ENCODE data around the gene SEMA3B. TPM values are rescaled to one million over a fixed set of nuclear protein-coding genes. Genes with fewer than 3 reads are reported as not detected.
"Not testable (repeated sequence)": the region's sequence is repeated elsewhere in the genome, so short reads cannot be mapped to it uniquely, and the experiment has no call there.

Gene SEMA3B
- total RNA-seq, 1 experiment from 2014 or later = 2.6 TPM

DNA sequence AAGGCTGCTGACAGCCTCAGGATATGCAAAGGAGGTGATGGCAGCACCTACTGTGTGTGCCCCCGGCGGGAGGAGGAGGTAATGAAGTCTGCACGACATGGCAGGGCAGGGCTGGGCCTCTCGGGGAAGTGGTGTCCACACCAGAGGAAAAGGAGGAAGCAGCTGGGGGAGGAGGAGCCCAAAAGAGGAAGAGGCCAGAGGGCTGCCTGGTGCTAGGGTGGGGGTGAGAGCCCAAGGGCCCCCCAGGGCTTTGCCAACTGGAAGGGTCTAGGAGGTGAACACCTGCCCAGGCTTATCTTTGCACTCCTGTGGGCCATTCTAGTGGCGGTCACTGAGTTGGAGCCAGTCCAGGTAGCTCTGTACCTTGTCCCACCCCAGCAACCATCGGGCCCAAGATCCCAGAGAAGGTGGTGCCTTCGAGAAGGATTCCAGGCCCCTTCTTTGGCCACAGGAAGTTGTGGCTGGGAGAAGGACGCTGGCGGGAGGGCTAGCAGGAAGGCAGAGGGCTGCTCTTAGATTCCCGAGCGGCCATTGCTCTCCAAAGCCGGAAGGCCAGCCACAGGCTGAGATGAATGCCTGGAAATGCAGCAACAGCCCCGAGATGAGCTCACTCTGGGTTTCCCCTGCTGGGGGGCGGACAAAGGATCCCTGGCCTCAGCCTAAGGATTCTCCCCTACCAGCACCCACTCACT, 25.9 kb upstream of the SEMA3B start:
- Histone ChIP-seq H3K36me3 (peaks cover 68% of the 10 kb centered on the region), H3K4me3 (no peak overlapping the region), H3K9me3 (replicated peaks) (no peaks in the 10 kb centered on the region), H3K27me3 (replicated peaks) (no peaks in the 10 kb centered on the region), H3K27ac (peak overlapping the region; percentile 75), H3K4me1 (replicated peaks) (peaks cover 63% of the 10 kb centered on the region)
- DNase-seq (ENCODE audit: low read depth in 1 of 2, low spot score in 2 of 2) = peak; percentile 54 to 75

DNA sequence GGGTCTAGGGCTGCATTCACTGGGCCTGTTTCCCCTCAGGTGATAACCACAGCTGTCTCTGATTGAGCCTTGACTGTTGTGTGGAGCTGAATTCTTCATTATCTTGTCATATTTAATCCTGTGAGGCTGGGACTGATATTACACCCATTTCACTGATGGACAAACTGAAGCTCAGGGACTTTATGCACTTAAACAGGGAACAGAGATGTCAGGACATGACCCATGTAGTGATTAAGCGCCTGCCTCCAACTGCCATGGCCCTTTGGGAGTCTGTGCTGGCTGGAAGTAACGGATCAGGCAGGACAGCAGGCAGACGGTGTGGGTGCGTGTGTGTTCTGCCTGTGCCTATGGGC, 25.4 kb upstream of the SEMA3B start:
- Histone ChIP-seq H3K4me1 (replicated peaks) (peaks cover 63% of the 10 kb centered on the region), H3K27ac (peak overlapping the region; percentile 75)

DNA sequence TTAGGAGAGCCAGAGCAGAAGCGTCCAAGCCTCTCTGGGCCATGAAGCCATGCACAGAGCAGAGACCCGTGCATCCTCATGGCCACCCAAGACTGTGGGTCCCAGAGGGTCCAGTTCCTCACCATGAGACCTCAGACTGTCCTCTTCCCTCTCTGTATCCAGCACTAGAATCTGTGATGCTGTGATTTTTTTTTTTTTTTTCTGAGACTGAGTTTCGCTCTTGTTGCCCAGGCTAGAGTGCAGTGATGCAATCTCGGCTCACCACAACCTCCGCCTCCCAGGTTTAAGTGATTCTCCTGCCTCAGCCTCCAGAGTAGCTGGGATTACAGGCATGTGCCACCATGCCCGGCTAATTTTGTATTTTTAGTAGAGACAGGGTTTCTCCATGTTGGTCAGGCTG, 24.1 kb upstream of the SEMA3B start:
- not testable (repeated sequence) for H3K27me3 ChIP-seq (replicated peaks); H3K9me3 ChIP-seq (replicated peaks); H3K27ac ChIP-seq; DNase-seq (ENCODE audit: low read depth in 1 of 2, low spot score in 2 of 2); H3K4me3 ChIP-seq
- H3K4me1 ChIP-seq (replicated peaks) = peaks cover 65% of the 10 kb centered on the region
- H3K36me3 ChIP-seq = peaks cover 67% of the 10 kb centered on the region

More for the DNA sequence above, 25.4 kb upstream of the SEMA3B start:
- Histone ChIP-seq H3K9me3 (replicated peaks) (no peaks in the 10 kb centered on the region), H3K36me3 (peaks cover 67% of the 10 kb centered on the region), H3K27me3 (replicated peaks) (no peaks in the 10 kb centered on the region), H3K4me3 (no peak overlapping the region)
- DNase-seq (ENCODE audit: low read depth in 1 of 2, low spot score in 2 of 2) = no peak

DNA sequence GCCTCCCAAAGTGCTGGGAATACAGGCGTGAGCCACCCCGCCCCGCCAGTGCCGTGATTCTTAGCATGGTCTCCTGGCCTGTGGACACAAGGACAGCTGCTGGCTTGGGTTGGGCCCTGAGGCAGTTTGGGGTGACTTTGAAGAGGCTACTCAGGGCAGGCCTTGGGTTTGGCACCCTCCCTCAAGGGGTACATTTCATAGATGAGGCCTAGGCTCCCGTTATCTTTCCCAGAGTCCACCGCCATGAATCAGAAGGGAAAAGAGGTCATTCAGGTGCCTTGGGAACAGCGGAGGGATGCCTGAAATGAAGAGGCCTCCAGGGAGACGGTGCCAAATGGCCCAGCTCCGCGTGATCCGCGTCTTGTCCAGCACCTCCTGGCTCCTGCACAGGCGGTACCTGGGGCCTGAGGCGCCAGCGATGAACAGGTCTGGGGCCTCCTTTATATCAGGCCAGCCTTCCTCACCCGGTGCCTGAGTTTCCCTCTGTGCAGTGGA, 23.6 kb upstream of the SEMA3B start:
- Histone ChIP-seq H3K27me3 (replicated peaks) (no peaks in the 10 kb centered on the region), H3K36me3 (peaks cover 67% of the 10 kb centered on the region), H3K4me1 (replicated peaks) (peaks cover 65% of the 10 kb centered on the region), H3K4me3 (no peak overlapping the region), H3K9me3 (replicated peaks) (no peaks in the 10 kb centered on the region), H3K27ac (peak overlapping the region; percentile 71)
- DNase-seq (ENCODE audit: low read depth in 1 of 2, low spot score in 2 of 2) = no peak

DNA sequence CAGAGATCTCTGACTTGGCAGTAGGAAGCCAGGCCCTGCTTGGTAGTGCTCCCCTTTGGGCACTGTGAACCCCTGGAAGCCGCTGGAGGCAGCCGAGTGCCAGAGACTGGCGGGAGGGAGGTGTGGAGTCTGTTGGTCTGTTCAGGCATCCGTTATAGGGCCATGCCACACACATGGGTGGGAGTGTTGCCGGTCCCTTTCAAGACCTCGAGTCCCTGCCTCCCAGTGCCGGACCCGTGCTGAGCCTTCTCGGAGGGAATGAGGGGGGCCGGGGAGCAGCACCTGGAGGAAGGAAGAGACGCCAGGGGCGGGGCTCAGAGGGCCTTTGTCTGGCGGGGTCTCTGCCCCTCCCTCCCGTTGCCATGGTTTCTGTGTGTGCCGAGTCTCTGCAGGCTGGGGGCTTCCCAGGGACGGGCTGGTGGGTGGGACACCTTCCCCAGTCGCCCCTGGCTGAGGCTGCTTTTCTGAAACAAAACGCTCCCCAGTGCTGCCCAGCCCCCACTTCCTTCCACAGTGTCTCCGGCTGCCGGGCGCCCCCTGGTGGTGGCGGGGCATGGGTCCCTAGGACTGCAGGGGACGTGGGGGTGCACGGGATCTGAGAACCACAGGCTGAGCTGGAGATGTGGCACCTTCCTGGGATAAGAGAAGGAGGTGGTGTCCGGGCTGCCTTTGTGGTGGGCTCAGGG, 23.0 kb upstream of the SEMA3B start:
- DNase-seq (ENCODE audit: low read depth in 1 of 2, low spot score in 2 of 2) = peak; percentile 89 to 91
- Histone ChIP-seq H3K4me3 (peak overlapping the region; percentile 20), H3K27me3 (replicated peaks) (no peaks in the 10 kb centered on the region), H3K27ac (peak overlapping the region; percentile 71), H3K36me3 (peaks cover 71% of the 10 kb centered on the region), H3K9me3 (replicated peaks) (no peaks in the 10 kb centered on the region), H3K4me1 (replicated peaks) (peaks cover 65% of the 10 kb centered on the region)

DNA sequence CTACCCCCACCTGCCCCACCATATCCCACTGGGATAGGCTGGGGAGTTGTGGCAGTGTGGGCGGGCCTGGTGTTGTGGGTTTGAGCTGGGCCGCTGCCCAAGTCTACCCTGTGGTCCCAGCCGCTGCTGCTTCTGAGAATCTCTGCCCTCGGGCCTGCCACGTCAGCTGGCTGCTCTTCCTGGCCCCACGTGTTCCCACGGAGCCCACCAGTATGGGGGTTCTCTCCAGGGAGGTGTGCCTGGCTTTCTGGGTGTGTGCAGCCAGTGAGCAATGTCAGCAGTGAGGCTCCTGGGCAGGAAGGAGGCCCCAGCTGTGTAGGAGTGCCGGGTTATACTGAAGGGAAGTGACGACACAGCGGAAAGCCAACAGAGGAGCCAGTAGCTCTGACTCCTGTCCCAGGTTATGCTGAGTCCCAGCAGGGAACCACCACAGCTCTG, 22.4 kb upstream of the SEMA3B start:
- H3K27me3 ChIP-seq (replicated peaks) = no peaks in the 10 kb centered on the region
- H3K27ac ChIP-seq = peak overlapping the region; percentile 71
- H3K4me1 ChIP-seq (replicated peaks) = peaks cover 71% of the 10 kb centered on the region
- no peak overlapping the region for H3K4me3 ChIP-seq
- H3K9me3 ChIP-seq (replicated peaks) = no peaks in the 10 kb centered on the region
- DNase-seq (ENCODE audit: low read depth in 1 of 2, low spot score in 2 of 2) = peak; percentile 85 to 91
- peaks cover 74% of the 10 kb centered on the region for H3K36me3 ChIP-seq

DNA sequence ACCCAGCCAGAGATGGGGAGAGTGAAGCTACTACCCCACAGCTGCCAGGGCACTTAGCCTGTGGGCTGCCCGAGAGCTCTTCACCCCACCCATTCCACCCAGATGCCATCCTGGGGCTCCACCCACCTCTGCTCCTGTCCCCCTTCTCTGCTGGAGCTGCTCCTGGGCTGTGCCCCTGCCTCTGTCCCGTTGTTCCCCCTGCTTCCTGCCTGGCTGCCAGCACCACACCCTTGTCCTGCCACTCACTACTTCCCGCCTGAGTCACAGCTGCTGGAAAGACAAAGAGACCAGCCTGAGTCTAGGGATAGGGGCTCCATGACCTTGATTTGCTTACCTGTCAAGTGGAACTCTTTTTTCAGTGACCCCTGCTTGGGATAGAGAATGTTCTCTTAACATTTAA, 20.6 kb upstream of the SEMA3B start:
- DNase-seq (ENCODE audit: low read depth in 1 of 2, low spot score in 2 of 2) = no peak
- H3K27ac ChIP-seq = peak overlapping the region; percentile 36
- H3K4me1 ChIP-seq (replicated peaks) = peaks cover 55% of the 10 kb centered on the region
- H3K27me3 ChIP-seq (replicated peaks) = no peaks in the 10 kb centered on the region
- no peaks in the 10 kb centered on the region for H3K9me3 ChIP-seq (replicated peaks)
- H3K36me3 ChIP-seq = peaks cover 81% of the 10 kb centered on the region
- no peak overlapping the region for H3K4me3 ChIP-seq

DNA sequence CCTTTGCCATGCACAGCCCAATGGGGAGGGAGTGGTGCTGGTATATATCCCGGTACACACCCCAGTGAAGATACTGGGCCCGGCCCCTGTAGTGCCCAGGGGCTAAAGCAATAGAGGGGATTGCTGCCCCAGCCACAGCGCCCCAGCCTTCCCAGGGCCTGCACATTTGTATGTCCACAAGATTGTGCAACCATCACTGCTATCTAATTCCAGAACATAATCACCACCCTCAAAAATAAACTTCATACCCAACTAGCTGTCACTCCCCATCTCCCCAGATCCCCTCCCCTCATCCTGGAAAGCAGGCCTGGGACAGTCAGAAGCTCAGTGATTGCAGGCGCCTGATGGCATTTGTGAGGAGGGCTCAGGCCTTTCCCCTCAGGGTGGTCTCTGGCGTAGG, 19.5 kb upstream of the SEMA3B start:
- Histone ChIP-seq H3K27me3 (replicated peaks) (no peaks in the 10 kb centered on the region), H3K36me3 (peaks cover 81% of the 10 kb centered on the region), H3K4me1 (replicated peaks) (peaks cover 51% of the 10 kb centered on the region), H3K27ac (no peak overlapping the region), H3K4me3 (no peak overlapping the region), H3K9me3 (replicated peaks) (no peaks in the 10 kb centered on the region)
- DNase-seq (ENCODE audit: low read depth in 1 of 2, low spot score in 2 of 2) = no peak

DNA sequence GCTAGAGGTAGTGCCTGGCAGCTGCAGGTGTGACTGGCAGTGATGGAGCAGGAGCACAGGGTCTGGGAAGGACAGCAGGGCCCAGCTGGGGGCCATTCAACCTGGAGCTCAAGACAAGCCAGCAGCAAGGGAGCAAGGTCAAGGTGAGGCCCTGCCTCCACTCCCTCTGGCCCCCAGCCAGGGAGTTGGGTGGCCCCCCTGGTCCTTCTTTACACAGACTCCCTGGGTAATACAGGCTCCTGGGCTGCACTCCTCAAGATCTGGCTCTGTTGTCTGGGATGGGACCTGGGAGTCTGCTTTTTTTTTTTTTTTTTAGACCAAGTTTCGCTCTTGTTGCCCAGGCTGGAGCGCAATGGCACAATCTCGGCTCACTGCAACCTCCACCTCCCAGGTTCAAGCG, 18.4 kb upstream of the SEMA3B start:
- peaks cover 45% of the 10 kb centered on the region for H3K4me1 ChIP-seq (replicated peaks)
- no peaks in the 10 kb centered on the region for H3K9me3 ChIP-seq (replicated peaks)
- H3K27me3 ChIP-seq (replicated peaks) = no peaks in the 10 kb centered on the region
- DNase-seq (ENCODE audit: low read depth in 1 of 2, low spot score in 2 of 2) = no peak
- no peak overlapping the region for H3K4me3 ChIP-seq
- no peak overlapping the region for H3K27ac ChIP-seq
- H3K36me3 ChIP-seq = peaks cover 85% of the 10 kb centered on the region

DNA sequence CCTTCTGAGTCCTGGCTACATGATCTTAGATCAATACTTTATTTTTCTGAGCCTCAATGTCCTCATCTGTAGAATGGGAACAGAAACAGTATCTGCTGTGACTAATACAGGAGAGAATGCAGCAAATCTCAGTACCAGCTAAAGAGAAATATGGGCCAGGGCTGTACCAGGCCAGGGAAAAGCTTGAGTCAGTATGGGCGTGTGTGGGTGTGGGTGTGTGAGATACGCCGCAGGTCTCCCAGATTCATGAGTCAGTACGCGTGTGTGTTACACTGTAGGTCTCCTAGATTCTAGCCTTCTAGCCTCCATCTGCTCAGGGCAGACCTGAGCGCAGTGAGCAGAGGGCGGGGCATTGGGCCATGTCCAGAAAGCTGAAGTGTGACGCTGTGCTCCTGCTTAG, 17.7 kb upstream of the SEMA3B start:
- peaks cover 87% of the 10 kb centered on the region for H3K36me3 ChIP-seq
- peaks cover 38% of the 10 kb centered on the region for H3K4me1 ChIP-seq (replicated peaks)
- H3K9me3 ChIP-seq (replicated peaks) = no peaks in the 10 kb centered on the region
- H3K4me3 ChIP-seq = no peak overlapping the region
- no peaks in the 10 kb centered on the region for H3K27me3 ChIP-seq (replicated peaks)
- H3K27ac ChIP-seq = no peak overlapping the region
- DNase-seq (ENCODE audit: low read depth in 1 of 2, low spot score in 2 of 2) = no peak

DNA sequence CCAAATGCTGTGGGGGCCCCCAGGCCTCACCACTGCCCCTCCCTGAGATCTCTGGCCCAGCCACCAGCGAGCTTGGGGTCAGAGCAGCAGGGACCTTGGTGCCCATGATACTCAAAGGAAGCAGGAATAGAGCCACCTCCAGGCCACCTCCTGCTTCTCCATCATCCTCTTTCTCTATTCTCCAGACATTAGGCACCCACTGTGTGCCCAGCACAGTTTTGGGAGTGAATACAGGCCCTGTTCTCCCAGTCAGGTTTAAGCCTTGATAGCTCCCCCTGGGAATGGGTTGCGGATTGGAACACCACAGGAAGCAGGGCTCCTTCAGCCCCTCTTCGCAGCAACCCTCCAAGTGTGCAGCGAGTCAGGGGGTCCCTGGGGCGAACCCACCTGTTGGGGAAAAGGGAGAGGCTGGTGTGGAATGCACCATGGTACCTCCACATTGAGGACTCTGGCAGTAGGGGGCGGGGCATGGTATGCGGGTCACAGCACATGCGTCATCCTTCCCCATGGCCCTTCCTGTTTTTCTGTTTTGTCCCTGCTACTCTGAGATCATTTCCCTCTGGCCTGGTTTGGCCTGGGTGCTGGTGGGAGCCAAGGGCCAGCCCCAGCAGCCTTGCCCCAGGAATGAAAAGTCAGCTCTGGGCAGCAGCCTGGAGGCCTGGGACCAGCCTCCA, 14.2 kb upstream of the SEMA3B start:
- H3K36me3 ChIP-seq = peaks cover 91% of the 10 kb centered on the region

DNA sequence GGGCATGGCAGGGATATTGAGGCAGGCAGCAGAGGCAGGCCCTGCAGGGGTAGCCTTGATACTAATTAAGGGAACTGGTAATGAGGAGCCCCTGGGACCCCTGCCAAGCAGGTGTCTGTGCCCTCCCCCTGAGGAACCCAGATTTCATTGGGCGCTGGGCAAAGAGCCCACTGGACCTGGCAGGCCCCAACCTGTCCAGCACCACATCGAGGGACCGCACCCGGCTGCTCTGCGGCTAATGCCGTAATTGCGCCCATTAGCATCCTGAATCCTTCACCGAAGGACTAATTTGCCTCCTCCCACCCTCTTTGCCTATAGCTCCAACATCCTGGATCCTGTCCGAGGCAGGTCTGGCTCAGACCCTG, 13.7 kb upstream of the SEMA3B start:
- Histone ChIP-seq H3K9me3 (replicated peaks) (no peaks in the 10 kb centered on the region), H3K4me3 (no peak overlapping the region), H3K4me1 (replicated peaks) (peaks cover 14% of the 10 kb centered on the region), H3K27me3 (replicated peaks) (no peaks in the 10 kb centered on the region), H3K36me3 (peaks cover 86% of the 10 kb centered on the region), H3K27ac (no peak overlapping the region)
- DNase-seq (ENCODE audit: low read depth in 1 of 2, low spot score in 2 of 2) = no peak

More for the DNA sequence above, 14.2 kb upstream of the SEMA3B start:
- Histone ChIP-seq H3K4me3 (no peak overlapping the region), H3K27ac (no peak overlapping the region), H3K9me3 (replicated peaks) (no peaks in the 10 kb centered on the region), H3K27me3 (replicated peaks) (no peaks in the 10 kb centered on the region), H3K4me1 (replicated peaks) (peaks cover 9% of the 10 kb centered on the region)
- no peak for DNase-seq (ENCODE audit: low read depth in 1 of 2, low spot score in 2 of 2)

DNA sequence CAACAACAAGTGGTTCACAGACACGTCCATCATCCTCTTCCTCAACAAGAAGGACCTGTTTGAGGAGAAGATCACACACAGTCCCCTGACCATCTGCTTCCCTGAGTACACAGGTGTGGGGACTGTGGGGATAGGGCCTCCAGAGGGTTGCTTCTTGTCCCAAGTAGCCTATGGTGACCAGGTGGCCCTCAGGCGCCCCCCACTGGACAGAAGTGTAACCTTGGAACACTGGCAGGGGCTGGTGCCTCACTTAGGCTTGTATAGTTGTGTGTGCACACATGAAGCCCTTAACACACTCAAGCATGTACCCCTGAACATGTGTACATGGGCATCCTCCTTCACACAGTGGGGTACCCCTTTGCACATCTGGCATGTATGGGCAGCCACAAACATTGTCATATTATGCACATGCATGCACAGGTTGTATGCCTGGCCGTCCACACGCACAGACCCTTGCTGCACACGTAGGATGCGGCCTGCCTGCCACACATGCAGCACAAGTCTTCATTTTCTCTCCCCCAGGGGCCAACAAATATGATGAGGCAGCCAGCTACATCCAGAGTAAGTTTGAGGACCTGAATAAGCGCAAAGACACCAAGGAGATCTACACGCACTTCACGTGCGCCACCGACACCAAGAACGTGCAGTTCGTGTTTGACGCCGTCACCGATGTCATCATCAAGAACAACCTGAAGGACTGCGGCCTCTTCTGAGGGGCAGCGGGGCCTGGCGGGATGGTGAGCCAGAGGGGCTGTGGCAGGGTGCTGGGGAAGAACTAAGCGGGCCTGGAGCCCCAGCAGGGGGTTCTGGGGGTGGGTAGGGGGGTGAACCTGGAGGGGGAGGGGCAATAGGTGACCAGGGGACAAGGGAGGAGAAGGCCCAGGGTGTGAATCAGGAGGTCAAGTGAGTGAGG, 11.7 kb upstream of the SEMA3B start:
- no peak overlapping the region for H3K4me3 ChIP-seq
- no peaks in the 10 kb centered on the region for H3K9me3 ChIP-seq (replicated peaks)
- no peak overlapping the region for H3K27ac ChIP-seq
- H3K27me3 ChIP-seq (replicated peaks) = no peaks in the 10 kb centered on the region
- no peak for DNase-seq (ENCODE audit: low read depth in 1 of 2, low spot score in 2 of 2)
- H3K4me1 ChIP-seq (replicated peaks) = peaks cover 19% of the 10 kb centered on the region
- peaks cover 74% of the 10 kb centered on the region for H3K36me3 ChIP-seq

Data from SJSA1 (cell line).